Activated naive CD4-positive, alpha-beta T cell (primary cell): ENCODE results near the gene PES1.
"Not testable (repeated sequence)": the region's sequence is repeated elsewhere in the genome, so short reads cannot be mapped to it uniquely, and the experiment has no call there.

Source experiments
- DNase-seq, 4 experiments: peaks; one replicate each; lab custom pipeline; 2025; lab: John Stamatoyannopoulos, UW

The PES1 gene

DNA sequence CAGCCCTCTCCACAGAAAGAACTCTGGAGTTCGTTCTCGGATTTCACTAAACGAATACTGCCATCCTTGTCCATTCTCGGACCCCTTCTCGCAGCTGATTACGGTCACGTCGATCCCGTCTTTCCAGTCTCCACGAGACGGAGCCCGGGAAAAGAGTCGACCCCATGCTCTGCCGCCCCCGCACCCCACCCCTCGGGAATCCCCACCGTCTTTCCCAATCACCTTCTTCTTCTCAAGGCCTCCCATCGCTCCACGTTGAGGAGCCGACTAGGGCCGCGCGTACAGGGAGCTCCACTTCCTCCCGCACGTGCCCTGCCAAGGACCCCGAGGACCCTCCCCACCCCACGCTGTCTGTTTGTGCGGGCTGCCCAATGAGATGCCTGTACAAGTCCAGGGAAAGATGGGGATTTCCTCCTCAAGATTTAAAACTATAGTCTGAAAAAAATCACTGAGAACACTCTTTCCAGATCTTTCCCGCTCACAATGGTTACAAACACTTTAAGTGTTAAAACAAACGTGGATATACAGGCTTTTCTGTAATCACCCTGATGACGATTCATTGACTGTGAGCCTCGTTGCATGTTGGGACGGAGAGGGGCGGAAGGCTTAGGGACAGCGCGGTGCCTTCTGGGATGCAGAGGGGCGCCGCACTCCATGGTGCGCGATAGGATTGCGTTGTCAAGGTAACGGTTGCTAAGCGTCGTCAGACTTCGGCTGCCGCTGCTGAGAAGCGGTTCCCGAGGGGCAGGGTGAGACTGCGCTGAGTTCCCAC is at the start of gene PES1:
PES1 (minus strand) TSS at position 323 of the 772 bp plus-strand sequence; CDS start at position 246, 77 bp downstream.
- peak; percentile 71 to 90 (median 82) for DNase-seq

DNA sequence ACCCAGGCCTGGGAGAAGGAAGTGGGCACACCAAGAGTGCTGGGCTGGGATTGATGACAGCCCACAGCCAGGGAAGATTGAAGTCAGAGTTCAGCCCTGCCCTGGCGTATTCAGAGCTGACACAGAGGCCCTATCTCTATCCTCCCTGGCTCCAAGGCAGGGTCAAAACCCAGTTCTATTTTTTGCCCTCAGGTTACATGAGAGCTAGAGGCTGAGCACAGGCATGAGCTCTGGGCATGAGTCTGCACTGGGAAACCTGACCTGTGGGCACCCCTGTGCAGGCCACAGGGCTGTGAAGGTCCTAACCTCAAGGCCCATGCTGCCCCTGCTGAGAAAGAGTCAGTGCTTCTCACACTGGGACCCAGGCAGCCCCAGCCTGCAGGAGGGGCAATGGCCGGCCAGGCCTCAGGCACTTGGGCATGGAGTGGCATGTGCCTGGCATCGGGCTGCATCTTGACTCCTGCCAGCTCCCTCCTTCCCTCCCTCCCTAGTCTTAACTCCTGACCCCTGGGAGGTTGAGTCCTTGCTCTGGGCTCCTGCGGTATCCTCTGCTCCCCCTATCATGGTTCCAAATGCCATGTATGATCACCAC is 49.2 kb upstream of the PES1 start:
- DNase-seq = no peak

DNA sequence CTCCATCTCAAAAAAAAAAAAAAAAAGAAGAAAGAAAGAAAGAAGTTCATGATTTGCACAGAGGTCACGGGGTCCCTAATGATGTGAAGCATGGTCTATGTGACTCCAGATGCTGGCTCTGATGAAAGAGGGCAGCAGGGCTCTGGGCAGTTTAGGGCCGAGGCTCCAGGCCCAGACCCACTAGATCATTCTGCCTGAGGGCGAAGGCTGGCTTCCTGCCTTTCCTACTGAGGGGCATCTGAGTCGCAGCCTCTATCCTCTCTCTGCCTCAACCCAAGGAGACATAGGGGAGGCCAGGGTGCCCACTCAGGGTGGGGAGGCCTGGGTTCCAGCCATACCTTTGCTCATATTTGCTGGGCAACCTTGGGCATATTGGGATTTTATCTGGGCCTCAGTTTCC is 48.7 kb upstream of the PES1 start:
- no peak for DNase-seq

DNA sequence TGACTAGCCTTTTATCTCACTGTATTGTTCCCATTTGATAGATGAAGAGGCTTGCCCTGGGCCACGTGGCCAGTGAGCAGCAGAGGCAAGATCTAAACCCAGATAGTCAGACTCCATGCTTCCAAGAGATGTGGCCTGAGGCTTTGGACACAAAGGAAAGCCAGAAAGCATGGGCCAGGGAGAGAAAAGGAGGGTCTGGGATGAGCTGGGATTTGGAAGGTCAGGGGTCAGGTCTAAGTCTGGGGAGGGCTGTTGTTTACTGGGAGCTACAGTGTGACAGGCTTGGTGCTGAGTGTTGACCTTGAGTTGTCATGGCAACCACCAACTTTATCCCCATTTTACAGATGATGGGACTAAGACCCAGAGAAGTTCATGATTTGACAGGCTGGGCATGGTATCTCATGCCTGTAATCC is 46.0 kb upstream of the PES1 start:
- no peak for DNase-seq

DNA sequence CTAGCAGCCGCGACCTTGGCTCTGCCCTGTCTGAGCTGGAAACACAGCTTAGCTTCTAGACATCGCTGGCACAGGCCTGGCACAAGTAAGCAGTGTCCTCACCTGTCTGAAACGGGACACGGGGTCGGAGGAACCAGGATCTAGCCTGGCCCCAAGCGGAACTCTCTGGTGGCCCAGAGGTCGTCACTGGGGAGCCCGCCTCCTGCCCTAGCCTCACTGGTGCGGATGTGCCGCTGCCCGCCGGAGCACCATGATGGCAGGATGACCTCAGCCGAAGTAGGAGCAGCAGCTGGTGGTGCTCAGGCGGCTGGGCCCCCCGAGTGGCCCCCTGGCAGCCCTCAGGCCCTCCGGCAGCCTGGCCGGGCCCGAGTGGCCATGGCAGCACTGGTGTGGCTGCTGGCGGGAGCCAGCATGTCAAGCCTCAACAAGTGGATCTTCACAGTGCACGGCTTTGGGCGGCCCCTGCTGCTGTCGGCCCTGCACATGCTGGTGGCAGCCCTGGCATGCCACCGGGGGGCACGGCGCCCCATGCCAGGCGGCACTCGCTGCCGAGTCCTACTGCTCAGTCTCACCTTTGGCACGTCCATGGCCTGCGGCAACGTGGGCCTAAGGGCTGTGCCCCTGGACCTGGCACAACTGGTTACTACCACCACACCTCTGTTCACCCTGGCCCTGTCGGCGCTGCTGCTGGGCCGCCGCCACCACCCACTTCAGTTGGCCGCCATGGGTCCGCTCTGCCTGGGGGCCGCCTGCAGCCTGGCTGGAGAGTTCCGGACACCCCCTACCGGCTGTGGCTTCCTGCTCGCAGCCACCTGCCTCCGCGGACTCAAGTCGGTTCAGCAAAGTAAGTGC is 44.7 kb upstream of the PES1 start:
- DNase-seq = peak in 1 of 4 experiments; percentile 7

DNA sequence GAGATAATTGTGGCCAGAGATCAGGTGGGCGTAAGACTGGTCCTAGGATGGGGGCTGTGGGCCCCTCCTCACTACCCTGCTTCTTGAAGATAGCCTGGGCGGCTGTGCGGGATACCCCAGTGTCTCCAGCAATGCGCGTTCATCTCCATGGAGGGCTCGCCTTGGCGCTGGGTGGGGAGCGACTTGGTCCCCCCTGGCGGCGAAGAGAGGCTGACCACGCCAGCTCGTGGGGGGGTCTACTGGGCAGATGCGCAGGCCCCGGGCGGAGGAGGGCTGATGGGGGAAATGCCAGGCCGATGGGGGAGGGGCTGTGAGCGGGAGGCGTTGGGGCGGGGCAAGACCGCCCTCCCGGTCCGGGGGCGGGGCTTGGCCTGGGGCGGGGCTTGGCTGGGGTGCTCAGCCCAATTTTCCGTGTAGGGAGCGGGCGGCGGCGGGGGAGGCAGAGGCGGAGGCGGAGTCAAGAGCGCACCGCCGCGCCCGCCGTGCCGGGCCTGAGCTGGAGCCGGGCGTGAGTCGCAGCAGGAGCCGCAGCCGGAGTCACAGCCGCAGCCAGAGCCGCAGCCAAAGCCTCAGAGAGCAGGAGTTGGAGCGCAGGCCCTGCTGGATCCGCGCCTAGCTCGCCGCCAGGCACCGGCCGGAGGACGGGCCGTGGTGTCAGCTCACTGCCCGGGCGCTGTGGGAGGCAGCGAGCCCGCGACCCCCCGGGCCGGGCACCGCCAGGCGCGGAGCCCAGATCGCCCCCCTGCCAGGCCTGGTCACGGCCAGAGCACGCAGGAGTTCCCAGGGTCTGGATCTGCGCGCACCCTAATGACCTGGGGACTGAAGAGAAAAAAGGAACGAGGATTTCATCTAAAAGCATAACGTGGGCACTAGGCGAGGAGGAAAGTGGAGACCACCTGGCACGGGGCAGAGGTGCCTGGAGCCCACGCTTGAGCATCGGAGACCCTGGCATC is 43.8 kb upstream of the PES1 start, which contains the start of gene SLC35E4:
SLC35E4 (plus strand) TSS at position 509 of the 953 bp plus-strand sequence. CDS start 670 bp downstream, outside the sequence.
- DNase-seq = peak; percentile 80 to 95 (median 88)

DNA sequence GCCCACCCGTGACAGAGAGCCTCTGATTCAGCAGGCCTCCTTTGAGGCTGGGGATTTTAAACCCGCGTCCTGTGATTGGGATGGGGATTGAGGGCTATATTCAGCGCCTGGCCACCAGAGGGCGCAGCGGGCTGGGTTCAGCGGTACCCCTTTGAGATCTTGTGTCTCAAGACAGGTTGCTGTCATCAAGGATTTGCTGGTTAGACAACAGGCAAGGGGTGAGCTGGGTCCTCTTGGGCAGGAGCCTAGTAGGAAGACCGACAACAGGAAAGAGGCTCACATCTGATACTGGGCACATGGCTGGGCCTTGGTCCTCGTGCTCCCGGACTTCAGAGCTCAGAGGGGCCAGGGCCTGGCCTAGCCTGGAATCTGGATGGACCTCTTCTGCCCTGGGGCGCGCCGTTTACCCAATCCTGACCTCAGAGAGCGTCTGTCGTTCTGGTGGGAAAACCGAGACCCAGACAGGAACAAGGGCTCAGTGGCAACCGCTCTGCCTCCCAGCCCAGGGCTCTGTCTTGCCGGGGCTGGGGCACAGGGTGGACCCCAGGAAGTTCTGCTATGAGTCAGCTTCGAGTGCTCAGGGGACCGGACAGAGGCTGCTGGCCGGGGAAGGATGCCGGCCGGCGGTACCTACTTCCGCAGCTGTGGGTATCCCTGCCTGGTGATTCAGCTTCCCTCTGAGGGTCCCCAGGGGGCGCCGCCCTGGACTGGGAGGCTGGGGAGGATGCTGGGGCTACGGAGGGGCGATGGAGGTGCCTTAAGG is 42.9 kb upstream of the PES1 start:
- DNase-seq = peak; percentile 78 to 94 (median 88)

DNA sequence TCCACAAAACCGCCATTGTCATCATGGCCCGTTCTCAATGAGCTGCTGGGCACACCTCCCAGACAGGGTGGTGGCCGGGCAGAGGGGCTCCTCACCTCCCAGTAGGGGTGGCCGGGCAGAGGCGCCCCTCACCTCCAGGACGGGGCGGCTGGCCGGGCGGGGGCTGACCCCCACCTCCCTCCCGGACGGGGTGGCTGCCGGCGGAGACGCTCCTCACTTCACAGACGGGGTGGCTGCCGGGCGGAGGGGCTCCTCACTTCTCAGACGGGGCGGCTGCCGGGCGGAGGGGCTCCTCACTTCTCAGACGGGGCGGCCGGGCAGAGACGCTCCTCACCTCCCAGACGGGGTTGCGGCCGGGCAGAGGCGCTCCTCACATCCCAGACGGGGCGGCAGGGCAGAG is 39.8 kb upstream of the PES1 start:
- not testable (repeated sequence) for DNase-seq

DNA sequence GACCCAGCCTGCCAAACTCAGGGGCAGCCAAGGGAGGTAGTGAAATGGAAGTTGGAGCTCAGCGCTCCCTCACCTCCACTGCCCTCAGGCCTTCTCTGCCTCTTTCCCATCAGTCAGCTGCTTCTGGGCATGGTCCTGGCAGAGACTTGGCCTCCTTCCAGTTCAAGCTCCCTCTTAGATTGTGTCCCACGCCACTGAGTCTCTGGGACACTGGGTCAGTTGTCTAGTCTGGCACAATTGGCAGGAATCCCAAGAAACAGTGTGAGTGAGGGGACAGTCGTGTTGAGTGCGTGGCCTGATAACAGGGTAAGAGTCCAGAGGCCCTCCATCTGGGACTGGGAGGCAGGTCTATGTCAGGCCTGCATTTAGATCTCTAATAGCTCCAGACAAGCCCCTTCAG is 36.8 kb upstream of the PES1 start:
- DNase-seq = no peak

DNA sequence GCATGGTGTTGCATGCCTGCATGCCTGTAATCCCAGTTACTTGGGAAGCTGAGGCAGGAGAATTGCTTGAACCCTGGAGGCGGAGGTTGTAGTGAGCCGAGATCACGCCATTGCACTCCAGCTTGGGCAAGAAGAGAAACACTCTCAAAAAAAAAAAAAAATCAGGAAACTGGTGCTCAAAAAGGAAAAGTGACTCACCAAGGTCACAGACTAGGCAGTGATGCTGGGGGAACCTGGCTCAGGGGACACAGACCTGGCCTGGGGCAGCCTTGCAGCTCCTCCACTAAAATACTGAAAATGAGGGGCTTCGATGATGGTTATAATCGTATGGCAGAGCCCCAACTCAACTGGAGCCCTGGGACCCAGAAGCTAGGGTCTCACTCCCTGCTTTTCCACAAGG is 35.8 kb upstream of the PES1 start:
- no peak for DNase-seq

DNA sequence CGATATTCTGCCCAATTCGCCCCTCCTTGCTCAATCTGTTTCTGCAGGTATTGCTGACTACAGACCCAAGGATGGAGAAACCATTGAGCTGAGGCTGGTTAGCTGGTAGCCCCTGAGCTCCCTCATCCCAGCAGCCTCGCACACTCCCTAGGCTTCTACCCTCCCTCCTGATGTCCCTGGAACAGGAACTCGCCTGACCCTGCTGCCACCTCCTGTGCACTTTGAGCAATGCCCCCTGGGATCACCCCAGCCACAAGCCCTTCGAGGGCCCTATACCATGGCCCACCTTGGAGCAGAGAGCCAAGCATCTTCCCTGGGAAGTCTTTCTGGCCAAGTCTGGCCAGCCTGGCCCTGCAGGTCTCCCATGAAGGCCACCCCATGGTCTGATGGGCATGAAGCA is 34.7 kb upstream of the PES1 start:
- DNase-seq = no peak

DNA sequence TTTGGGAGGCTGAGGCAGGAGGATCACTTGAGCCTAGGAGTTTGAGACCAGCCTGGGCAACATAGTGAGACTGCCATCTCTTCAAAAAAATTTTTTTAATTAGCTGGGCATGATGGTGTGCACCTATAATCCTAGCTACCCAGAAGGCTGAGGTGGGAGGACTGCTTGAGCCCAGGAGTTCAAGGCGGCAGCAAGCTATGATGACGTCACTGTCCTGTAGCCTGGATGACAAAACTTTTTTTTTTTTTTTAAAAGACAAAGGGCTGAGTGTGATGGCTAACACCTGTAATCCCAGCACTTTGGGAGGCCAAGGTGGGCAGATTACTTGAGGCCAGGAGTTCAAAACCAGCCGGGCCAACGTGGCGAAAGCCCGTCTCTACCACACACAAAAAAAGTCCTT is 28.2 kb upstream of the PES1 start:
- DNase-seq = not testable (repeated sequence)

DNA sequence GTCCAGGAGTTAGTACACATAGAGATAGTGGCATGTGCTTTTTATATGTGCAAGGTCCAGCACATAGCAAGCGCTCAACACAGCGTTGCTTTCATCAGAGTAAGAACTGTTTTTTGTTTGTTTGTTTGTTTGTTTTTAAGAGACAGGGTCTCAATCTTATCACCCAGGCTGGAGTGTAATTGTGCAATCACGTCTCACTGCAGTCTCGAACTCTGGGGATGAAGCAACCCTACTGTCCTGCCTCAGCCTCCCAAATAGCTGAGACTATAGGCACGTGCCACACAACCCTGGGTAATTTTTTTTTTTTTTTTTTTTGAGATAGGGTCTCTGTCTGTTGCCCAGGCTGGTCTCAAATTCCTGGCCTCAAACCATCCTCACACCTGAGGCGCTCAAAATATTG is 26.1 kb upstream of the PES1 start:
- DNase-seq = no peak

DNA sequence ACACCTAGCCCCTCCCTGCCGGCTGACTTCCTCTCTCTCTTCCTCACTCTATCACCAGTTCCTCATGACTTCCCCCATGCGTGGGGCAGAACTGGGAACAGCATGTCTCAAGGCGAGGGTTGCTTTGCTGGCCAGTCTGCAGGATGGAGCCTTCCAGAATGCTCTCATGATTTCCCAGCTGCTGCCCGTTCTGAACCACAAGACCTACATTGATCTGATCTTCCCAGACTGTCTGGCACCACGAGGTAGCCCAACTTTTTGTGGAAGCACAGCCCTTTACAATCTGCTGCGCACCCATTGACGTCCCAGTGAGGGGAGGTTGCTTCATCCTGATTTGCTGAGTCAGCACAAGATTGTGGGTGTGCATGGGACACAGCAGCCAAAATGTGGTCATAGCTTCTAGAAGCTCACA is 23.8 kb upstream of the PES1 start:
- DNase-seq = no peak

DNA sequence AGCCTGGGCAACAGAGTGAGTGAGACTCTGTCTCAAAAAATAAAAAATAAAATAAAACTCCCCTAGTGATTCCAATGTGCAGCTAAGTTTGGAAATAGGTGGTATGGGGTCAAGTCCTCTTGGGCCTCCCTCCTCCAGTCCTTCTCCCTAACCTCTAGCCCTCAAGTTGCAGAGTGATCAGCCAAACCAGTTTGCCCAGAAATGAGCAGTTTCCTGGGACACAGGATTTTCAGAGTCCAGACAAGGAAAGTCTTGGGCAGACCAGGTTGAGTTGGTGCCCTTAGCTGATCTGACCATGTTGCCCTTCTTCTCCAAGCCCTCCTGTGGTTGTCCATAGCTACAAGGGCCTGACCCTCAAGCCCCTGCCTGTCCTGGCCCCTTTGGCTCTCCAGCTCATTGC is 23.2 kb upstream of the PES1 start:
- DNase-seq = no peak

DNA sequence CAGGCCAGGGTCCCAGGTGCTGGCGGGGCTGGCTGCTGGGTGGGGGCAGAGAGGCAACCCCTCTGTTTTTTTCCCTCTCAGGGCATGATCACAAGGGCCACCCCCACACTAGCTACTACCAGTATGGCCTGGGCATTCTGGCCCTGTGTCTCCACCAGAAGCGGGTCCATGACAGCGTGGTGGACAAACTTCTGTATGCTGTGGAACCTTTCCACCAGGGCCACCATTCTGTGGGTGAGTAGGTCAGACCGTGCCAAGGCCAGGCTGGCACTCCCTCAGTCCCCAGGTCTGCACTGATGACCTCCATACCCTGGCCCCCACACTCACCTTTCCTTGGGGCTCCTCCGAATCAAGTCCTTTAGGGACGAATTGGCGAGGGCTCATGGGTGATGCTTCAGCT is 22.6 kb upstream of the PES1 start:
- DNase-seq = no peak

DNA sequence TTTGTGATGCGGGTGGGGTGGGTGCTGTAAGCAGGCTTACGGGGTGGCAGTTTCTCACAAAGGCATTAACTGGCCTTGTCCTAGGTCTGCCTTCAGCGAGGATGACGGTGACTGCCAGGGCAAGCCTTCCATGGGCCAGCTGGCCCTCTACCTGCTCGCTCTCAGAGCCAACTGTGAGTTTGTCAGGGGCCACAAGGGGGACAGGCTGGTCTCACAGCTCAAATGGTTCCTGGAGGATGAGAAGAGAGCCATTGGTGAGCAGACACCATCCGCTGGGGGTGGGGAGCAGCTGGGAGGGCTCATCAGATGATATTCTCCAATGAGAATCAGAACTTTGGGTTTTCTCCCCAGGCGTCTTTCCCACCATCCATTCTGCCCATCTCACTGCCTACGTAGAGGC is 21.1 kb upstream of the PES1 start:
- no peak for DNase-seq

DNA sequence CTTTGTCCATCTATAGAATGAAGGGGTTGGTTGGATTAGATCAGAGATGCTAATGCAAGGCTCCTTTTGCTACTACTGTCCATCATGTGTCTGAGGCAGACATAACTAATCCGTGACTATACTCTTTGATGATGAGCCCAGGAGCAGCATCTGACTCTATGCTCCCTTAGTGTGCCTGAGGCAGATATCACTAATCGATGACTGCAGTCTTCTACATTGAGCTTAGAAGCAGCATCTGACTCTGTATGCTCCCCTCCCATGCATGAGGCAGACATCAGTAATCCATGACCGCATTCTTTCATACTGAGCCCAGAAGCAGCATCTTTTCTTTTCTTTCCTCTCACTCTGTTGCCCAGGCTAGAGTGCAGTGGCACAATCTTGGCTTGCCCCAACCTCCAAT is 19.5 kb upstream of the PES1 start:
- DNase-seq = no peak

DNA sequence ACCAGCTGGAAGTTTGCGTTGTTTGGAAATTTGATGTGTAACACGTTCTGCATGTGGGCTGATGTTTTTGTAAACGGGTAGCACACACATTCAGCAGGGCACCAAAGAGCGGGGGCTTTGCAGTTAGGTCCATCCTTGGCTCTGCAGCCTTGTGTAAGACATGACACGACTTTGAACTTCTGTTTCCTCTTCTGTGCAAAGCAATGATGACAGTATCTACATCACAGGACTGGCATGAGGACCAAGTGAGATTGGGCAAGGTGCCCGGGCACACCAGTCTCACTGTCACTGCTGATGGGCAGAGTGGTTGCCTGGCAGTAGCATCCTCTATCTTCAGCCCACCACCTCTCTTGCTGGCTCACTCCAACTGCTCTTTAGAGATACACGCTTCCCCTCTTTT is 18.6 kb upstream of the PES1 start:
- DNase-seq = no peak

DNA sequence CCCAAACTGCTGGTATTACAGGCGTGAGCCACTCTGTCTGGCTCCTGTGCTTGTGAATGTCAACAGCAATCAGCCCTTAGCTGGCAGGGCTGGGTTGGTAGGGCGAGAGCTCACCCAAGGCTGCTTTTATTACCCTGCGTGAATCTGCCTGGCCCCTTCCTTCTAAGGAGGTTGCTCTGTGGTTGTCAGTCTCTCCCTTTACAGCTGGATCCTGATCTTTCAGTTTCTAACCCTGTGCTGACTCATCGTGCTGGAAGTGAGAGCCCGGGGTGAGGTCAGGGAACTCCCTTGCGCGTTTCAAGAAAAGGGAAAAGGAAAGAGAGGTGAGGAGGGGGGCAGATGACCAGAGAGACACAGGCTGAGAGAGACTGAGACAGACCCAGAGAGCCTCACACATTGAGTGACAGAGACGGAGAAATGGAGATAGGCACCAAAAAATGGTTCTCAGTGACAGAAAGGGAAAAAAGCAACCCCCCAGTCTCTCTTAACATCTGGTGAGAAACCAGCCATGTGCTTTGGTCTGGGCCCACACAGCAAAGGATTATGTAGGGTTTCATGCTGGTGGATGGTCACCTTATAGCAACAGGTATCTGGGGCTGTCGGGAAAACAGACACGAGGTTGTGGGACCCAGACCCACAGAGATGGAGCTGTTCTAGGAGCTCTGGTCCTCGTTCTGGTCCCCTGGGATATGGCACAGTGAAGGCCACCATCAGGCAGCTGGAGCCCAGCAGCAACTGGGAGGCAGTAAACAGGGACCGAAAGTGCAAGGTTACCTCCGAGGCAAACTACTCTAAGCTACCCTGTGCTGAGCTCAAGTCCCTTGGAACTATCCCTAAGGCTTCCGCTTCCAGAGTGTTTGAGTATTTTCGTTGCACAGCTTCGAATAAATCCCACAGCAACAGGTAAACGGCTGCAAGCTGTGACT is 17.8 kb upstream of the PES1 start:
- no peak for DNase-seq
